Fibroblast of the aortic adventitia (primary cell): ENCODE data around the gene SH3RF3. TPM values are rescaled to one million over a fixed set of nuclear protein-coding genes. Genes with fewer than 3 reads are reported as not detected.
A peak's percentile ranks its signal among the peaks of the same experiment; 100 is the strongest.

Experiments
- DNase-seq: peaks from one replicate; pipeline ENCODE4 v3.0.0-alpha.2; 2010; ENCODE audit warnings: low read depth
- H3K4me3 ChIP-seq: 2 replicates; pipeline ENCODE4 v1.5.1; 2011; ENCODE audit warnings: low read depth, mild to moderate bottlenecking, control low read depth, low read length, moderate library complexity
- total RNA-seq: library from RNA; depleted of rRNA; stranded (reverse); fragments of >200 nt; gene quantifications from 2 replicates; pipeline ENCODE4 v1.2.3, GENCODE V29; 2012; ENCODE audit warnings: low replicate concordance
- TF ChIP-seq, protein P1 (sequence below): IDR thresholded peaks from 2 replicates; pipeline ENCODE4 v1.5.1; 2011; ENCODE audit warnings: mild to moderate bottlenecking, low read length, control low read depth, inconsistent platforms; ENCODE audit not compliant: insufficient read depth

The SH3RF3 gene
- total RNA-seq, 1 donor, result 8.4 TPM

DNA sequence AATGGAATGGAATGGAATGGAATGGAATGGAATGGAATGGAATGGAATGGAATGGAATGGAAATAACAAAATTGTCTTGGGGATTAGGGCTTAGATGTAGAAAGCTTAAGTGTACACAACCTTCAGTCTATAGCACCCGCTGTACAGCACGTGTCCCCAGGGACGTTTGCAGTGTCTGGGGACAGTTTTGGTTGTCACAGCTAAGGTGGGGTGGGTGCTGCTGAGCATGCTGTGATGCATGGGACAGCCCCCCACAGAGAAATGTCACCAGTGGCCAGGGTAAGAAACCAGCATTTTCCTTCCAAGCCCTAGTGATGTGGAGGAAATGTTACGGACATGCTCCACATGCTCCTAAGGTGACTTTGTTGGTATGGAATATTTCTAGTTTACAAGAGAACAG is 70.8 kb downstream of the SH3RF3 start:
- no peak overlapping the region for H3K4me3 ChIP-seq
- TF ChIP-seq, protein P1, sequence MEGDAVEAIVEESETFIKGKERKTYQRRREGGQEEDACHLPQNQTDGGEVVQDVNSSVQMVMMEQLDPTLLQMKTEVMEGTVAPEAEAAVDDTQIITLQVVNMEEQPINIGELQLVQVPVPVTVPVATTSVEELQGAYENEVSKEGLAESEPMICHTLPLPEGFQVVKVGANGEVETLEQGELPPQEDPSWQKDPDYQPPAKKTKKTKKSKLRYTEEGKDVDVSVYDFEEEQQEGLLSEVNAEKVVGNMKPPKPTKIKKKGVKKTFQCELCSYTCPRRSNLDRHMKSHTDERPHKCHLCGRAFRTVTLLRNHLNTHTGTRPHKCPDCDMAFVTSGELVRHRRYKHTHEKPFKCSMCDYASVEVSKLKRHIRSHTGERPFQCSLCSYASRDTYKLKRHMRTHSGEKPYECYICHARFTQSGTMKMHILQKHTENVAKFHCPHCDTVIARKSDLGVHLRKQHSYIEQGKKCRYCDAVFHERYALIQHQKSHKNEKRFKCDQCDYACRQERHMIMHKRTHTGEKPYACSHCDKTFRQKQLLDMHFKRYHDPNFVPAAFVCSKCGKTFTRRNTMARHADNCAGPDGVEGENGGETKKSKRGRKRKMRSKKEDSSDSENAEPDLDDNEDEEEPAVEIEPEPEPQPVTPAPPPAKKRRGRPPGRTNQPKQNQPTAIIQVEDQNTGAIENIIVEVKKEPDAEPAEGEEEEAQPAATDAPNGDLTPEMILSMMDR, result no peak
- no peak for DNase-seq

DNA sequence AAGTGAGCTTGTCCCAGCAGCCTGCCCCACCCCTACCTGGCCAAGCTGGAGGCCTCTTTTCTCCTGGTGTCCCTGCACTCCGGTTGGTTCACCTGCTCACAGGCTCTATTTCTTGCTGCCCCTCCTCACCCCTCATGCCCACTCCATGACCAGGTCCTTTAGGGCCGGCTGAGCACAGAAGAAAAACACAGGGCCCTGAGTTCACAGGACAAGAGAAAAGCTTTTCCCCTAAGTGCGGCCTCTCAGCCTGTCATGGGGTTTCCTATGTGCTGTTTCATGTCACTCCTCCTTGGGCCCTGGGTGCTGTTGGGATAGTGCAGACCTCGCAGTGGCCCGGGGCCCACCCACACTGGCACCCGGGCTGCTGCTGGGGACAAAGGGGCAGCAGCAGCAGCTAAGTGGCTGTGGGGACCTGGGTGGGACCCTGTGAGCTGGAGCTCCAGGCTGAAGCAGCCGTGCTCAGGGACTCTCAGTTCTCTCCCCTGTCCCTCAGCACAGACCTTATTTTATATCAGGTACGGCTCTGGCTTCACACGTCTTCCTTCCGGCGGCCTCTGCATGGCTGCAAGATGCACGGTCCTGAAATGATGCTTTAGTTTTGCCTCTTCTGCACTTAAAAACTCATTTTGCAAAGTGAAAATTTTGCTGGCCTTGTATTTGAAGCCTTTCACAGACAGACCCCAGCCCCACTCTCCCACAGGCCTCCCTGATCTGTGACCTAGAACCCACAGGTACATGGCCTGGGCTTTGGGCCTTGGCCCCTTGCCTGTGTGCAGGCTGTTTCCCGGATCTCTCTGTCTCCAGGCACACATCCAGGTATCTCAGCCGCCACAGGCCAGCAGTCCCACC is 71.8 kb downstream of the SH3RF3 start:
- TF ChIP-seq, protein P1, result no peak
- H3K4me3 ChIP-seq, result no peak overlapping the region
- DNase-seq, result no peak

- no peak overlapping the region for H3K4me3 ChIP-seq
- no peak for DNase-seq
- TF ChIP-seq, protein P1, result peak; percentile 2
Observed at GRCh38 chr2:109201465-109202327, 72.7 kb downstream of the SH3RF3 start.

GRCh38 chr2:109202486-109202885 is 73.5 kb downstream of the SH3RF3 start:
- H3K4me3 ChIP-seq, result no peak overlapping the region
- DNase-seq, result no peak
- TF ChIP-seq, protein P1, result no peak

- TF ChIP-seq, protein P1, result no peak
- DNase-seq, result no peak
- H3K4me3 ChIP-seq, result no peak overlapping the region
Observed at GRCh38 chr2:109203246-109204011, 74.4 kb downstream of the SH3RF3 start.

DNA sequence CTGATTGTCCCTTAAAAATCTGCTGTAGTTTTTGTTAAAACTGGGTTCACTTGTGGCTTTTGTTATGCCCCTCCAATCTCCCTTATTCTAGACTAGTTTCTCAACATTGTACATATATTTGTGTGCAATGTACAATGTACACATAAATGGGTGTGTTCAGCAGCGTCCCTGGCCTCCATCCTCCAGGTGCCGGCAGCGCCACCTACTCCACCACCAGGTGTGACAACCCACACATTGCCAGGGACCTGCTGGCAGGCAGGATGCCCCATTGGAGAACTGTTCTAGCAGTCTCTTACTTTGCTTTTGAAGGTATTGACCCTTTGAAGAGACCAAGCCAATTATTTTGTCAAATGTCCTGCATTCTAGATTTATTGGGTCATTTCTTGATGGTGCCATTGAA is 75.4 kb downstream of the SH3RF3 start:
- no peak for DNase-seq
- TF ChIP-seq, protein P1, result no peak
- no peak overlapping the region for H3K4me3 ChIP-seq
